GM21515 (cell line): Measurements from ENCODE around the gene MAEL.
A peak's percentile ranks its signal among the peaks of the same experiment; 100 is the strongest.

Experiments
- ATAC-seq: cut with Tn5 transposase; IDR thresholded peaks from one replicate; pipeline ENCODE4 v1.9.1; 2021; ENCODE audit not compliant: unreplicated experiment

MAEL gene

DNA sequence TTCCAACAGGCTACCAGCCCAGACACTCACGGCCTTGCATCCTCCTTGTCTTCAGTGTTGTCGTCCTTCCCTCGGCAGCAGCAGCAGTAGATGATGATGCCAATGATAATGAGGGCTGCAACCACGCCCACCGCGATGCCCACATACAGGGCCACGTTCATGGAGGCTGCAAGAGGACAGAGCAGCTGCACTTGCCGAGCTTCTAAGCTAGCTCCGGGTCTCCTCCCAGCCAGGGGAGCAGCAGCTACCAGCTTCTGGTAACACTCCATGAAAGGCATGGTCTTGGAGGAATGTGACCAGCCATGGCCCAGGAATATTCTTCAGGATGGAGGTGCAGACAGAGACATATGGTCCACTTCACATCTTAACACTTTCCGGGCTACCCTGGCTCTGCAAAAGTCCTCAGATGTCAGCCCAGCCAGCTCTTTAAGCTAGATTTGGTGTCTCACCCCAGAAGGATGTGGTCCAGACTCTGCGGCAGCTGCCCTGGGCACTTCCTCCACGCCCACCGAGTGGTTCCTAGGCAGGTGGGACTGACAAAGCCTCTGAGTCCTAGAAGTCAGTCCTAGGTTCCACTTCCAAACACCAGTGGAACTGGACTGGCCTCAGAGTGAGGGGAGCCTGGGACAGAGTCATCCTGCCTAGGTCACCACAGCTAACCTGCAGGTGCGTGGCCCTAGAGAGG is 66.0 kb downstream of the MAEL start:
- no peak for ATAC-seq

DNA sequence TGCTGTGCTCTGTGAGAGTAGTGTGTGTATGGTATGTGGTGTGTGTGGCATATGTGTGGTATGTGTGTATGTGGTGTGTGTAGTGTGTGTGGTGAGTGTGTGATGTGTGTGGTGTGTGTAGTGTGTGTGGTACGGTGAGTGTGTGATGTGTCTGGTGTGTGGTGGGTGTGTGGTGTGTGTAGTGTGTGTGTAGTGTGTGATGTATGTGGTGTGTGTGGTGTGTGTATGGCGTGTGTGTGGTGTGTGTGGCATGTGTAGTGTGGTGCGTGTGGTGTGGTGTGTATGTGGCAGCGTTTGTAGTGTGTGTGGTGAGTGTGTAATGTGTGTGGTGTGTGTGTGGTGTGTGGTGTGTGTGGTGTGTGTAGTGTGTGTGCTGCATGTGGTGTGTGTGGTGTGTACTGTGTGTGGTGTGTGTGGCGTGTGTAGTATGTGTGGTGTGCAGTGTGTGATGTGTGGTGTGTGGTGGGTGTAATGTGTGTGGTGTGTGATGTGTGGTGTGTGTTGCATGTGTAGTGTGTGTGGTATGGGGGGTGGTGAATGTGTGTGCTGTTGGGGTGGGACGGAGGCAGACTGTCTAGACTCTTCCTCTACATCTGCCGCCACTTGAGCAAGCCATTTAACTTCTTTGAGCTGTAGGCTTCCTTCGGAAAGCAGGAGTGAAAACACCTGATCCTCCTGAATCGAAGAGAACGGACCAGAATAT is 67.6 kb downstream of the MAEL start:
- no peak for ATAC-seq

DNA sequence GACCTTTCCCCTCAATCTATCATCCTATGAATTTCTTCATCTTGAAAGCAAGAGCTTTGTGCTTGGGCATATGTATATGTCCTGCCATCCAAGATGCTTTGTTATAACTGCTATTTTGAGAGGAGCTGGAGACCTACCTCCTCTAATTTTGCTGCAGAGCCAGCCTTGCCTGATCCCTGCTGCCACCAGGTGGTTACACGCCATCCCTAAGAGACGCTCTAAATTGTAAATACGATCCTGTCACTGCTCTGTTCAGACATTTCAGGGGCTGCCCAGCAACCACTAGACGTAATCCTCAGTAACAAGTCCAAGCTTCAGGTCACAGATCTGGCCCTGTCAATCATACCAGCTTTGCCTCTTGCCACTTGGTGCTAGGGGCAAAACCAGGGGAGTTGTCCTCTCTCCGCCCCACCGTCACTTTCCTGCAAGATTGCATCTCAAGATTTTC is 68.2 kb downstream of the MAEL start:
- ATAC-seq: no peak

DNA sequence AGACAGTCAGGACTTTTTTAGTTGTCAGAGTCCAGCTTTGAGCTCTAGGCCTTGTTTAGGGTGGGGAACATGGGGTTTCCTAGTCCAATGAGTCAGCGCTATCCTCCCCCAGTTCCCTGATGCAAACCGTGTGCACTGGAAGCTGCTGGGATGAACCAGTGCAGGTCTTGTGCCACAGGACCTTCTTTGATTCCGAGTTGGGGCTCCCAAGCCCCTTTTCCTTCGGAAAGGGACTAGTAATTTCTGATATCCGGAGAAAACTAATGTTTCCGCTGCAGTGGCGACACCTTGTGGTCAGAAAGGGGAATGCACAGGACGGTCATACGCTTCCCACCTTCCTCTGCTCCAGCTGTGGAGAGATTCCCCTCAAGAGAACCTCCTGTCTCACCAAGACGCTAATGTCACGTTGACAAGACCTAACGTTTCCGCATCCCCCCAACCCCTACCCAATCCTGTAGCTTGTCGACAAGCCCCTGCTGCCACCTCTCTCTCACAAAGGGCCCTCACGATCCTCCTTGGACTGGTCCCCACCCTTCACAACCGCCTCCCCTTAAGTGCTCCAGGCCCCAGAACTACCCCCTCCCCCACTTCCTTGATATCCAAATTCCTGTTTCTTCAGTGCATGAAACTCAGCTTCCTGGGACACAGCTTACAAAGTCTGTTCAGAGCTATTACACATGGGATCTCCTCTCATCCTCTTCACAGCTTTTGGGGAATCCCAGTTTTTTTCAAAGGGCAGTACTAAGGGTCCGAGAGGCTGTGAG is 70.1 kb downstream of the MAEL start:
- ATAC-seq: peak; percentile 50

DNA sequence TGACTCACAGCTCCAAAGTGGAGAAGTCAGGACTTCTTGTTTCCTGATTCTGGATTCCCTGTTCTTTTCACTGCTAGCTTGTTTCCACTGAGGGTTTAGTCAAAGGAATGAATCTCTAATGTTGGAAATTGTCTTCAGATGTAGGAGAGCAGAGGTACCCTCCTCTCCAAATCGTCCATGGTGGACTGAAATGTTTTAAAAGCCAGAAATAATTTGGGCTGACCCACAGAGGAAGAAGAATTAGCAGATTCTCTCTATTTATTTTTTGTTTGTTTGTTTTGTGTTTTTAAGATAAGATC is 70.7 kb downstream of the MAEL start:
- no peak for ATAC-seq

DNA sequence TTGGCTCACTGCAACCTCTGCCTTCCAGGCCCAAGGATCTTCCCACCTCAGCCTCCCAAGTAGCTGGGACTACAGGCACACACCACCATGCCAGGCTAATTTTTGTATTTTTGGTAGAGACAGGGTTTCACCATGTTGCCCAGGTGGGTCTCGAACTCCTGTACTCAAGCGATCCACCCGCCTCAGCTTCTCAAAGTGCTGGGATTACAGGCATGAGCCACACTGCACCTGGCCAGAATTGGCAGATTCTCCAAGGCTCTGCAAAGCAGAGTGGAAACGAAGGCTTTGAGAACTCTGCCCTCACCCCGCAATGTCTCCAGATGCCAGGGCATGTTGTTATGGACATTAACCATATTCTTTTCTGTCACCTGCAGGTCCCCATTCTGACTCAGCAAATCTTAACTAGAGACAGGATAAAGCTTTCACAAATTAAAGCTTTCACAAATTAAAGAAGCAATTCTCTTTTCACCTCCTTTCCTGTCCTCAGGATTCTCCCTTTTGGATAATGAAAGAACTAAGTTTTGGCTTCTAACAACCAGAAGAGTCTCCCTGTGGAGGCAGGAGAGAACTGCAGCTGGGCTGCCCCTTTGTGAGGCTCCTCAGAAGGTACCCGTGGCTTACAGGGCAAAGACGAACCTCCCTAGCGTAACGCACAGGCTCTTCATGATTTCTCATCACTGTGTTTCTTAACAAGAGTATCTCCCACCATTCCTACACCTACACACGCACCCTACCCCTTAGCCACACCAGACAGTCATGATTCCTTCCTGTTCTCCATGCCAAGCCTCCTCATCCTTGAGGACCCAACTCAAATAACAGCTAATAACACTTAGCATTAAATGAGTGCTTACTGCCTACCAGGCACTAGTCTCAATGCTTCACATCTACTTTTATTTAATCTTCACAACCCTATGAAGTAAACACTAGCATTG is 71.3 kb downstream of the MAEL start:
- no peak for ATAC-seq

DNA sequence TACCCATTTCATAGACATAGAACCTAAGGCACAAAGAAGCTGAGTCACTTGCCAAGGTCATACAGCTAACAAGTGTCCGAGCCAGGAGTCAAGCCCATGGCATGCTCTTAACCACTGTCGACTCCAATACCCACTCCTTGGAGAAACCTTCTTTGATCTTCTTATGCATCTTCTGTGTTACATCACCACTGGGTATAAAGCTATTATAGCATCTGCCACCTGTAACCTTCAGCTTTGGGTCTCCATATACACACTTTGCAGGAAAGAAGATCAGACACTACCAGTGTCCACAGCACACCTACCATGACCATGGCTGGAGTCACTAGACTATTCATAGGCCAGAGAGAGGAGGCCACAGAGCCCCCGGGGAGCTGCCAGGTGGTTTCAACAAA is 72.0 kb downstream of the MAEL start:
- ATAC-seq: no peak

DNA sequence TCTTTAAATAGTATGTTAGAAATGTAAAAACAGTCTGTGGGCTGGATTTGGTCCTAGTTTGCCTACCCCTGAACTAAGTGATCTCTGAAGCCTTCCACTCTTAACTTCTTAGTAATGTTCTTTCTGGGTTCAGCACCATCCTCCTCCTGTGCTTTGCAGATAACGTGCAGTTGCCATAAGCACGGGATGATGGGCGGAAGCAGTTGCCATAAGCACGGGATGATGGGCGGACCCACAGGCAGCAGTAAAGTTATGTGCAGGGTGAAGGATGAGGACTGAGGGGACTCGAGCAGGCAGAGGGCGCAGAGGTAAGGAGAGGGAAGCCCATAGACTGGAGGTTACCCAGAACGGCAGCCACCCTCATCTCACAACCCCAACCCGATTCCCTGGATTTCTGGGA is 75.5 kb downstream of the MAEL start:
- no peak for ATAC-seq

DNA sequence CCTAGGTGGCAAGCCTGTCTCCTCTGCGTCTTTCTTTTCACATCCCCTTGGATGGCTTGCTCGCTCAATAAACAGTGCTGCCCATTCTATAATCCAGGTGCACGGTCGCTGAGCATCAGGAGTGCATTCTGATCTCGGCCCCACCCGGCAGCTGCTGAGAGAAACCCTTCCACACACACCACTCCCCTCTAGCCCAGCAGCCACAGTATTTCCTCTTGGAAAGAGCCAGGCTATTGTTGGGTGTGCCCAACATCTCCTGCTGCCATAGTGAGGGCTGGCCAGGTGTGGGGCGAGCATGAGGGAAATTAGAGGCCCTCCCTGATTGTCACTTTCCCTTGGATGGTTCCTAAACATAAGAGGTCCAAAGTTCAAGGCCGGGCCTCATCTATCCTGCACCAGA is 76.4 kb downstream of the MAEL start:
- ATAC-seq: no peak

DNA sequence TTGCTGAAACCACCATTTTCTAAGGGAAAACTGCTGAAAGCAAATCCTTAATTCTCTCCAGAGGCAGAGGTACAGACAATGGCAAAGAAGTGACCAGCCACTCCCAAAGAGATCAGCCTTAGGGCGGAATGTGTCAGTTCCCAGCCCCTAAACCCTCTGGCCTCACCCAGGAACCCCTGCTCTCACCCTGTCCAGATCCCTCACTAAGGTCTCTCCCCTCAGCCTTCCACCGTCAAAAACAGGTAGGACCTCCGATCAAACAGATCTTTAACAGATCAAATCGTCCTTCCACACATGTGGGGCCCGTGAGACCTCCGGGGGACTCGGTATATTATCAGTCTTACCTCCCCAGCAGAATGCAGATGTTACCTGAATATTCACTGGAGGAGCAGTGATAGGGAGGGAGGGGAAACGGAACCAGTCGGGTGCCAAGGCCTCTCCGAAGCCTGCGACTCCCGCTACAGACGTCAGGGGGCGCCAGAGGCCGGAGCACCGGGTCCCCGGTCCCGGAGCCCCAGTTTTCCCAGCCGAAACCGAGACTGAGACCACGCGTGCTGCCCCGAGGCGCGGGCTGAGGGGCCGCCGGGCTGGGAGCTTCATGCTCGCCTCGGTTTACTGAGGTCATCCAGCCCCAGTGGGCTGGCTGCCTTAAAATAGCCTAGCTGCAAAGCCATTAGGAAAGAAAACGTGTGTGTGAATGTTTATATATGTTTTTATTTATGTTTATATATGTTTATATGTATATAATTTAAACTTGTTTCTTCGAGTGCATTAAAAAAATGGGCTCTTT is 77.4 kb downstream of the MAEL start:
- no peak for ATAC-seq

DNA sequence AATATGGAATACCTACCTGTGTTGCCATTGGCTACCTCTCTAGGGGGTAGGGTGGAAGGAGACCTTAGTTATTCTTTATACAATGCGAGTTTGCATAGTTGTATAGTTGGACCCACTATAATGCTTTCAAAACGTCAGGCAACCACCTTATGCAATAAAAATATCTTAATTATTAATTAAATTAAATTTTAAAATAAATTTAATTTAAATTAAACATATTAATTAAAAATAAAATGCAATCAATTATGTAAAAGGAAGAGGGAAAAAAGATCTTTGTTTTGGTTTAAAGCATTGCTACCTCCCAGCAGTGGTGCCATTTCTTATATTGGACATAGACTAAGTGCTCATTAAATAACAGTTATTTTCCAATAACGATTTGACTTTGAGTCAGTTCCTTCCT is 78.8 kb downstream of the MAEL start:
- ATAC-seq: no peak

DNA sequence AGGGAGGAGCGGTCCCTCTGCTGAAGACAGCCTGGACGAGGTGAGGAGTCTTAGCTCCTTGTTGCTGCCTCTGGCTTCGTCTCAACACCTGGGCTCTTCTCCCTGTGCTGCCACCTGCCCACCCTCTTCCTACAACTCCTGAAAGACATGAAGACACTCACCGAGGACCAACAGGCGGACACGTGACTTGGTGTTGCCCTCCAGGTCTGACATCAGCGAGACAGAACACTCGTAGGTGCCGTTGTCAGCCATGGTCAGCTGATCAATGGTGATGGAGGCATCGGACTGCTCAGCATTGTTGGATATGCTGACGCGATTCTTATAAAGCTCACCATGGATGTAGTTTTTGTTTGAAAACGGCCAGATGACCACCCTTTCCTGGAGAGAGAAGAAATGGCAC is 79.7 kb downstream of the MAEL start:
- ATAC-seq: no peak

DNA sequence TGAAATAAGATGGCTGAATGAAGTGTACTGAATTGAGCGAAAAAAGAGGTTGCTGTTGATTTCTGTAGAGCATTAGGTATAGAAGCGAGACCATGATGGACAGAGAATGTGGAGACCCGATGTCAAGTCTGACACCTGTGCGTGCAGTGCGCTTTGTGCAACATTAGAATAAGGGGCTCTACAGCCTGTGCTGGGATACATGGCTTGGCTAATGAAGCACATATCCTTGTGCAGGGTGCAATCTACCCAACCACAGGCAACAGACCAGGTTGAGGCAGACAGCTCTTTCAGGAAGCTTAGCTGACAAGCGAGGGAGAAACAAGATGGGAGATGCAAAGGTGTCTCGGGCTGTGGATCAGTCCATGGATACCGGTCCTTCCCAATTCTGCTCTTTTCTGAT is 82.2 kb downstream of the MAEL start:
- no peak for ATAC-seq
